ENCODE measurements around the gene FDX2.

- peak; percentile 78 to 91 for TF ChIP-seq POLR2A (IDR thresholded peaks at IDR 0.05; ENCODE audit: control extremely low read depth in 1 of 2, low read depth in 2 of 2, low read length in 2 of 2)
- TF ChIP-seq YY1 (IDR thresholded peaks at IDR 0.05; ENCODE audit: low read depth, low read length), result peak; percentile 98
- no peak for TF ChIP-seq EGR1 (IDR thresholded peaks at IDR 0.05; ENCODE audit: borderline replicate concordance, low read depth, low read length)
- TF ChIP-seq FOSL1 (IDR thresholded peaks at IDR 0.05; ENCODE audit: insufficient read depth, low read depth, low read length), result no peak
- no peak for TF ChIP-seq GABPA (IDR thresholded peaks at IDR 0.05; ENCODE audit: borderline replicate concordance, insufficient read depth, low read length)
- peak; percentile 98 for TF ChIP-seq USF2 (IDR thresholded peaks at IDR 0.05; ENCODE audit: low read length)
- no peak for TF ChIP-seq CTCF (IDR thresholded peaks at IDR 0.05; ENCODE audit: control extremely low read depth in 1 of 3, insufficient read depth in 1 of 3, low read depth in 1 of 3, low read length in 3 of 3)
- TF ChIP-seq POLR2AphosphoS5 (IDR thresholded peaks at IDR 0.05; ENCODE audit: low read depth, low read length), result peak; percentile 93
Measured at GRCh38 chr19:10315335-10316214, at the start of gene FDX2.
